HepG2 (cell line): Measurements from ENCODE around the gene GRAMD2A. TPM values are rescaled to one million over a fixed set of nuclear protein-coding genes. Genes with fewer than 3 reads are reported as not detected.

ENCODE experiments used
- AHR ChIP-seq: IDR thresholded peaks from 2 replicates; pipeline ENCODE4 v1.6.1; 2018; ENCODE audit warnings: missing genetic modification reagents, missing compliant biosample characterization
- ATF6 ChIP-seq: sonication (generic); formaldehyde crosslinking; conservative IDR thresholded peaks from 2 replicates; pipeline ENCODE4 v1.4.0; 2020; ENCODE audit warnings: missing genetic modification reagents
- BORCS8-MEF2B ChIP-seq: sonication (generic); formaldehyde crosslinking; IDR thresholded peaks from 2 replicates; pipeline ENCODE4 v1.8.0; 2022; ENCODE audit warnings: mild to moderate bottlenecking, missing genetic modification reagents
- CBX1 ChIP-seq: IDR thresholded peaks from one replicate; pipeline ENCODE4 v1.6.1; 2016; ENCODE audit warnings: antibody characterized with exemption, low read depth
- CBX2 ChIP-seq, 2 experiments: fragments of 200-600 bp in 1 of 2; sonication (generic); formaldehyde crosslinking in 1 of 2; IDR thresholded peaks; 2 replicates each; pipeline versions ENCODE4 v1.7.0 to v1.8.1; 2018 to 2022; ENCODE audit warnings: low read depth in 2 of 2, low read length in 1 of 2, mild to moderate bottlenecking in 1 of 2, missing genetic modification reagents in 1 of 2
- CBX5 ChIP-seq: sonication (generic); formaldehyde crosslinking; IDR thresholded peaks from 2 replicates; pipeline ENCODE4 v1.4.0; 2020; ENCODE audit warnings: missing genetic modification reagents, borderline replicate concordance
- CREB3 ChIP-seq: sonication (generic); formaldehyde crosslinking; IDR thresholded peaks from 2 replicates; pipeline ENCODE4 v1.5.0; 2020; ENCODE audit warnings: missing genetic modification reagents
- DNMT3B ChIP-seq: conservative IDR thresholded peaks from 2 replicates; pipeline ENCODE4 v1.6.1; 2016; ENCODE audit warnings: missing biosample characterization, control low read depth
- FOXM1 ChIP-seq: sonication (generic); formaldehyde crosslinking; IDR thresholded peaks from 2 replicates; pipeline ENCODE4 v1.5.0; 2020; ENCODE audit warnings: missing genetic modification reagents
- FOXO1 ChIP-seq: sonication (generic); formaldehyde crosslinking; IDR thresholded peaks from 2 replicates; pipeline ENCODE4 v1.4.0; 2020; ENCODE audit warnings: missing genetic modification reagents
- MATR3 ChIP-seq: sonication (generic); formaldehyde crosslinking; IDR thresholded peaks from 2 replicates; pipeline ENCODE4 v1.4.0; 2020; ENCODE audit warnings: missing genetic modification reagents
- MZF1 ChIP-seq: sonication (generic); formaldehyde crosslinking; IDR thresholded peaks from 2 replicates; pipeline ENCODE4 v1.8.1; 2023; ENCODE audit warnings: mild to moderate bottlenecking, missing genetic modification reagents, borderline replicate concordance
- PBX2 ChIP-seq: IDR thresholded peaks from 2 replicates; pipeline ENCODE4 v1.6.1; 2016; ENCODE audit warnings: control low read depth
- SALL1 ChIP-seq: sonication (generic); formaldehyde crosslinking; IDR thresholded peaks from 2 replicates; pipeline ENCODE4 v1.8.0; 2022; ENCODE audit warnings: mild to moderate bottlenecking, missing genetic modification reagents
- SMYD3 ChIP-seq: sonication (generic); formaldehyde crosslinking; IDR thresholded peaks from 2 replicates; pipeline ENCODE4 v1.8.1; 2023; ENCODE audit warnings: mild to moderate bottlenecking, missing genetic modification reagents
- STAT6 ChIP-seq: sonication (generic); formaldehyde crosslinking; IDR thresholded peaks from 2 replicates; pipeline ENCODE4 v1.4.0; 2020; ENCODE audit warnings: missing genetic modification reagents, mild to moderate bottlenecking, borderline replicate concordance
- ZFX ChIP-seq: sonication (generic); formaldehyde crosslinking; IDR thresholded peaks from 2 replicates; pipeline ENCODE4 v1.4.0; 2020; ENCODE audit warnings: mild to moderate bottlenecking, low read depth, missing genetic modification reagents, moderate library complexity
- ZNF274 ChIP-seq: sonication (generic); formaldehyde crosslinking; IDR thresholded peaks from 2 replicates; pipeline ENCODE4 v1.5.1; 2020; ENCODE audit warnings: mild to moderate bottlenecking, missing genetic modification reagents
- ZNF570 ChIP-seq: sonication (generic); formaldehyde crosslinking; IDR thresholded peaks from 2 replicates; pipeline ENCODE4 v1.4.0; 2020; ENCODE audit warnings: mild to moderate bottlenecking, missing genetic modification reagents, borderline replicate concordance
- ZNF83 ChIP-seq: sonication (generic); formaldehyde crosslinking; IDR thresholded peaks from 2 replicates; pipeline ENCODE4 v1.4.0; 2020; ENCODE audit warnings: missing genetic modification reagents, mild to moderate bottlenecking, borderline replicate concordance
- ZSCAN20 ChIP-seq: sonication (generic); formaldehyde crosslinking; IDR thresholded peaks from 2 replicates; pipeline ENCODE4 v1.4.0; 2020; ENCODE audit warnings: missing genetic modification reagents, mild to moderate bottlenecking, borderline replicate concordance
- ZSCAN21 ChIP-seq: sonication (generic); formaldehyde crosslinking; IDR thresholded peaks from 2 replicates; pipeline ENCODE4 v1.8.0; 2022; ENCODE audit warnings: mild to moderate bottlenecking, missing genetic modification reagents, moderate library complexity, borderline replicate concordance
- ZSCAN25 ChIP-seq: sonication (generic); formaldehyde crosslinking; IDR thresholded peaks from 2 replicates; pipeline ENCODE4 v1.8.0; 2022; ENCODE audit warnings: mild to moderate bottlenecking, missing genetic modification reagents
- polyA plus RNA-seq, 8 experiments: library from polyadenylated mRNA; depleted of rRNA in 3 of 8; stranded (reverse) in 7 of 8; unstranded in 1 of 8; fragments of >200 nt; fragmentation: Illumina TruSeq in 4 of 8; extraction: Trizol in 4 of 8; gene quantifications; 2 replicates each; pipeline versions ENCODE4 v1.2.1 to v1.2.3, GENCODE V29; 2011 to 2016; ENCODE audit warnings: low read depth in 4 of 8, missing spikeins in 1 of 8, mixed read lengths in 1 of 8; ENCODE audit not compliant: insufficient read depth in 1 of 8
- total RNA-seq, 5 experiments: library from RNA; depleted of rRNA; stranded (reverse); fragments of >200 nt; fragmentation: Illumina TruSeq; extraction: Trizol; gene quantifications; 2 replicates each; pipeline ENCODE4 v1.2.3, GENCODE V29; 2016; ENCODE audit warnings: low read depth in 1 of 5

The GRAMD2A gene
- total and polyA plus RNA-seq, 2 of the 13 experiments (the other 11 are each of a cell fraction or from before 2014, with no cell fraction given) = 0.04 TPM; not detected in 1

- TF ChIP-seq CREB3 (CRISPR knock-in tag) = no peak
- no peak for TF ChIP-seq MATR3 (CRISPR knock-in tag)
- TF ChIP-seq ZNF274 = no peak; the same call in 1 of the 2 replicates
- TF ChIP-seq ZSCAN25 (CRISPR knock-in tag) = peak; percentile 84
- TF ChIP-seq CBX1 = no peak
- no peak for TF ChIP-seq CBX5 (CRISPR knock-in tag)
- no peak; the same call in 1 of the 2 replicates for TF ChIP-seq AHR (CRISPR knock-in tag)
- peak; percentile 72 for TF ChIP-seq SALL1
- no peak for TF ChIP-seq PBX2 (CRISPR knock-in tag)
- TF ChIP-seq DNMT3B = no peak
- TF ChIP-seq SMYD3 (CRISPR knock-in tag) = peak; percentile 23; the same call in 1 of the 2 replicates
- peak; percentile 75; the same call in 1 of the 2 replicates for TF ChIP-seq MZF1
- peak; percentile 28 for TF ChIP-seq ZSCAN21 (CRISPR knock-in tag)
- TF ChIP-seq STAT6 (CRISPR knock-in tag) = peak; percentile 38; the same call in 1 of the 2 replicates
- TF ChIP-seq ZNF83 (CRISPR knock-in tag) = no peak
- no peak for TF ChIP-seq CBX2 (IDR thresholded peaks at IDR 0.05; ENCODE audit: low read depth, low read length)
- TF ChIP-seq CBX2 (CRISPR knock-in tag; IDR thresholded peaks at IDR 0.05; ENCODE audit: low read depth) = no peak
- no peak for TF ChIP-seq FOXM1 (CRISPR knock-in tag)
- no peak for TF ChIP-seq ZNF570 (CRISPR knock-in tag)
- TF ChIP-seq FOXO1 = peak; percentile 14; the same call in 1 of the 2 replicates
- TF ChIP-seq ZFX (CRISPR knock-in tag) = peak; percentile 82
- no peak for TF ChIP-seq ATF6
- peak; percentile 21; the same call in 1 of the 2 replicates for TF ChIP-seq ZSCAN20 (CRISPR knock-in tag)
- TF ChIP-seq BORCS8-MEF2B (CRISPR knock-in tag) = no peak
Measured at GRCh38 chr15:72230197-72231065, 32.8 kb upstream of the GRAMD2A start (continued).
